GM12878 (cell line): ENCODE measurements around the gene SLIT1.

Experiments used
- BACH1 ChIP-seq: fragments of 450-650 bp; IDR thresholded peaks from 2 replicates; pipeline ENCODE4 v1.6.1; 2017; ENCODE audit warnings: mild to moderate bottlenecking, borderline replicate concordance
- BRCA1 ChIP-seq: IDR thresholded peaks from 2 replicates; pipeline ENCODE4 v1.6.1; 2011; ENCODE audit warnings: low read depth, low read length, improper control_type of control experiment
- CHD2 ChIP-seq: IDR thresholded peaks from 2 replicates; pipeline ENCODE4 v1.6.1; 2011; ENCODE audit warnings: low read depth, low read length, improper control_type of control experiment, borderline replicate concordance
- CTCF ChIP-seq, 3 experiments: IDR thresholded peaks in 2 of 3; conservative IDR thresholded peaks in 1 of 3; 2 replicates each; pipeline ENCODE4 v1.5.1; 2011; ENCODE audit warnings: low read depth in 3 of 3, low read length in 3 of 3, mild to moderate bottlenecking in 3 of 3, control low read depth in 2 of 3, moderate library complexity in 2 of 3, inconsistent platforms in 1 of 3, mixed read lengths in 1 of 3; ENCODE audit not compliant: control insufficient read depth in 2 of 3, insufficient read depth in 1 of 3; ENCODE audit errors: extremely low read depth in 1 of 3
- FOS ChIP-seq: IDR thresholded peaks from 3 replicates; pipeline ENCODE4 v1.6.1; 2011; ENCODE audit warnings: borderline replicate concordance; ENCODE audit not compliant: insufficient read length; ENCODE audit errors: extremely low read depth
- MAX ChIP-seq: IDR thresholded peaks from 2 replicates; pipeline ENCODE4 v1.6.1; 2012; ENCODE audit warnings: low read depth, low read length, improper control_type of control experiment
- POLR2A ChIP-seq: IDR thresholded peaks from 2 replicates; pipeline ENCODE4 v1.6.1; 2011; ENCODE audit warnings: low read depth, mild to moderate bottlenecking, low read length
- SIN3A ChIP-seq: IDR thresholded peaks from 2 replicates; pipeline ENCODE4 v1.6.1; 2012; ENCODE audit warnings: low read depth, low read length, improper control_type of control experiment
- SMC3 ChIP-seq: IDR thresholded peaks from 2 replicates; pipeline ENCODE4 v1.6.1; 2011; ENCODE audit warnings: low read length, improper control_type of control experiment, borderline replicate concordance
- YBX1 ChIP-seq: fragments of 450-650 bp; IDR thresholded peaks from 2 replicates; pipeline ENCODE4 v1.6.1; 2016; ENCODE audit warnings: antibody characterized with exemption
- ZNF217 ChIP-seq: fragments of 450-650 bp; IDR thresholded peaks from 2 replicates; pipeline ENCODE4 v1.6.1; 2017; ENCODE audit warnings: antibody characterized with exemption, mild to moderate bottlenecking

GRCh38 chr10:97047083-97047736, 138.5 kb downstream of the SLIT1 start:
- TF ChIP-seq BACH1 (no peak), FOS (no peak), BRCA1 (no peak), CTCF (IDR thresholded peaks at IDR 0.05 in 2 of 3, conservative IDR thresholded peaks at IDR 0.05 in 1 of 3; ENCODE audit: control insufficient read depth in 2 of 3, extremely low read depth in 1 of 3, insufficient read depth in 1 of 3, low read depth in 3 of 3, low read length in 3 of 3) (no peak), SMC3 (no peak), MAX (no peak), POLR2A (no peak), YBX1 (no peak), ZNF217 (no peak), SIN3A (no peak), CHD2 (no peak)
